GM18519 (cell line): ENCODE results near the gene TMEM120A.

Source experiments
- ATAC-seq: cut with Tn5 transposase; IDR thresholded peaks from one replicate; pipeline ENCODE4 v1.9.1; 2021; ENCODE audit warnings: mild to moderate bottlenecking, moderate library complexity; ENCODE audit not compliant: unreplicated experiment, low FRiP score

TMEM120A gene

GRCh38 chr7:75962607-75963380, 31.6 kb downstream of the TMEM120A start:
- ATAC-seq = no peak

GRCh38 chr7:75961218-75961617, 33.2 kb downstream of the TMEM120A start:
- no peak for ATAC-seq

- no peak for ATAC-seq
These were observed 34.0 kb downstream of the TMEM120A start for GRCh38 chr7:75960372-75960771.

- ATAC-seq = no peak
These were observed 35.4 kb downstream of the TMEM120A start for GRCh38 chr7:75958802-75959543.

GRCh38 chr7:75957021-75957736, 37.2 kb downstream of the TMEM120A start:
- no peak for ATAC-seq

GRCh38 chr7:75955331-75955955, 39.0 kb downstream of the TMEM120A start:
- ATAC-seq = no peak

GRCh38 chr7:75953931-75954330, 40.5 kb downstream of the TMEM120A start:
- ATAC-seq = no peak

GRCh38 chr7:75953431-75953830, 41.0 kb downstream of the TMEM120A start:
- ATAC-seq = no peak

- no peak for ATAC-seq
These were observed 42.9 kb downstream of the TMEM120A start for GRCh38 chr7:75951506-75951905.

GRCh38 chr7:75950111-75950681, 44.2 kb downstream of the TMEM120A start:
- no peak for ATAC-seq

- ATAC-seq = no peak
These were observed 46.2 kb downstream of the TMEM120A start for GRCh38 chr7:75948179-75948578.

- ATAC-seq = no peak
These were observed 48.1 kb downstream of the TMEM120A start for GRCh38 chr7:75946207-75946855.

GRCh38 chr7:75945297-75946168, 48.9 kb downstream of the TMEM120A start:
- ATAC-seq = no peak

- no peak for ATAC-seq
These were observed 49.9 kb downstream of the TMEM120A start for GRCh38 chr7:75944507-75944906.

- no peak for ATAC-seq
These were observed 50.5 kb downstream of the TMEM120A start for GRCh38 chr7:75943864-75944263.

GRCh38 chr7:75938921-75939320, 55.5 kb downstream of the TMEM120A start:
- no peak for ATAC-seq

GRCh38 chr7:75937958-75938786, 56.2 kb downstream of the TMEM120A start:
- ATAC-seq = no peak
